GM23338 (cell line): ENCODE data around the gene NKD1.

Source experiments
- CTCF ChIP-seq, 2 experiments: fragments of 200-600 bp in 1 of 2; sonication (generic) in 1 of 2; conservative IDR thresholded peaks; 2 replicates each; pipeline versions ENCODE4 v1.5.1 to v1.6.1; 2016 to 2017; ENCODE audit warnings: antibody characterized with exemption in 2 of 2, low read depth in 2 of 2, mild to moderate bottlenecking in 2 of 2, moderate library complexity in 1 of 2
- EZH2 ChIP-seq: fragments of 200-600 bp; sonication (generic); IDR thresholded peaks from one replicate; pipeline ENCODE4 v1.8.0; 2017; ENCODE audit warnings: antibody characterized with exemption, mild to moderate bottlenecking, low read depth; ENCODE audit not compliant: unreplicated experiment
- EZH2phosphoT487 ChIP-seq: fragments of 200-600 bp; sonication (generic); IDR thresholded peaks from one replicate; pipeline ENCODE4 v1.8.1; 2018; ENCODE audit warnings: antibody characterized with exemption; ENCODE audit not compliant: unreplicated experiment
- JUNB ChIP-seq: IDR thresholded peaks from one replicate; pipeline ENCODE4 v1.6.1; 2016; ENCODE audit warnings: antibody characterized with exemption; ENCODE audit not compliant: unreplicated experiment
- NANOG ChIP-seq: IDR thresholded peaks from 2 replicates; pipeline ENCODE4 v1.6.1; 2016; ENCODE audit warnings: antibody characterized with exemption, borderline replicate concordance
- POLR2AphosphoS5 ChIP-seq: IDR thresholded peaks from 2 replicates; pipeline ENCODE4 v1.6.1; 2016; ENCODE audit warnings: antibody characterized with exemption, low read depth
- REST ChIP-seq: IDR thresholded peaks from one replicate; pipeline ENCODE4 v1.6.1; 2018; ENCODE audit warnings: antibody characterized with exemption; ENCODE audit not compliant: unreplicated experiment
- ZNF114 ChIP-seq: fragments of 250-450 bp; sonication (Bioruptor Pico); IDR thresholded peaks from 2 replicates; pipeline ENCODE4 v1.5.0; 2020; ENCODE audit warnings: mild to moderate bottlenecking, moderate library complexity
- ZNF462 ChIP-seq: fragments of 250-450 bp; sonication (Bioruptor Pico); IDR thresholded peaks from 2 replicates; pipeline ENCODE4 v1.5.0; 2020; ENCODE audit warnings: mild to moderate bottlenecking, moderate library complexity

GRCh38 chr16:50559342-50559741 is 11.1 kb downstream of the NKD1 start:
- TF ChIP-seq CTCF (conservative IDR thresholded peaks at IDR 0.05; ENCODE audit: low read depth in 2 of 2) (no peak), EZH2phosphoT487 (no peak), REST (no peak), JUNB (no peak), ZNF114 (CRISPR knock-in tag) (no peak), EZH2 (no peak), POLR2AphosphoS5 (no peak), NANOG (no peak), ZNF462 (CRISPR knock-in tag) (no peak)
